CD4-positive, alpha-beta T cell (primary cell): Measurements from ENCODE around the gene ZNF425. TPM values are rescaled to one million over a fixed set of nuclear protein-coding genes. Genes with fewer than 3 reads are reported as not detected.

ENCODE experiments used
- ATAC-seq: fragments of 200-7000 bp; cut with Tn5 transposase; one replicate; pipeline ENCODE4 v1.10.0; 2022; ENCODE audit warnings: mild to moderate bottlenecking; ENCODE audit not compliant: poor library complexity
- CTCF ChIA-PET: fragments of 350-600 bp; sonication (Branson Sonifier 250); formaldehyde crosslinking; loops from one replicate; lab custom pipeline; 2021; ENCODE audit warnings: antibody characterized with exemption, inconsistent platforms; lab: Charles Lee
- POLR2A ChIA-PET: fragments of 350-600 bp; sonication (Branson Sonifier 250); formaldehyde crosslinking; loops from one replicate; lab custom pipeline; 2021; ENCODE audit warnings: antibody characterized with exemption, inconsistent platforms; lab: Charles Lee
- DNase-seq, 14 experiments: peaks; one replicate each; pipeline ENCODE4 v3.0.0-alpha.2; 2013 to 2020; ENCODE audit warnings: mixed read lengths in 2 of 14
- H3K27ac ChIP-seq, 2 donors: one replicate each; pipeline versions ENCODE4 v1.5.1 to v1.7.0; 2013; ENCODE audit warnings: low read length in 2 of 2, low read depth in 1 of 2, mild to moderate bottlenecking in 1 of 2
- H3K27me3 ChIP-seq, 2 experiments: 1 replicate in 1 of 2; 2 replicates in 1 of 2; pipeline versions ENCODE4 v1.6.1 to v1.7.0; 2013; ENCODE audit warnings: low read length in 2 of 2, control low read depth in 1 of 2, mild to moderate bottlenecking in 1 of 2, moderate library complexity in 1 of 2; ENCODE audit not compliant: insufficient read depth in 2 of 2, control insufficient read depth in 1 of 2
- H3K36me3 ChIP-seq: one replicate; pipeline ENCODE4 v1.6.1; 2013; ENCODE audit warnings: low read length, control low read depth; ENCODE audit not compliant: insufficient read depth
- H3K4me1 ChIP-seq: one replicate; pipeline ENCODE4 v1.6.1; 2013; ENCODE audit warnings: low read length, control low read depth; ENCODE audit not compliant: insufficient read depth
- H3K4me3 ChIP-seq: one replicate; pipeline ENCODE4 v1.5.1; 2013; ENCODE audit warnings: mild to moderate bottlenecking, low read length, moderate library complexity
- H3K9me3 ChIP-seq, 2 experiments: 1 replicate in 1 of 2; 2 replicates in 1 of 2; pipeline versions ENCODE4 v1.6.1 to v1.7.0; 2013; ENCODE audit warnings: low read length in 2 of 2, mild to moderate bottlenecking in 2 of 2, control low read depth in 1 of 2, moderate library complexity in 1 of 2; ENCODE audit not compliant: control insufficient read depth in 1 of 2, insufficient read depth in 1 of 2
- H3K27ac Mint-ChIP-seq: one replicate; pipeline ENCODE4 v1.8.0; 2020; ENCODE audit warnings: mixed read lengths
- H3K27me3 Mint-ChIP-seq: one replicate; pipeline ENCODE4 v1.8.0; 2021; ENCODE audit warnings: mixed read lengths
- H3K36me3 Mint-ChIP-seq: one replicate; pipeline ENCODE4 v1.8.0; 2021; ENCODE audit warnings: low read depth, mixed read lengths
- H3K4me1 Mint-ChIP-seq: one replicate; pipeline ENCODE4 v1.8.0; 2021; ENCODE audit warnings: low read depth, mixed read lengths
- H3K4me3 Mint-ChIP-seq: one replicate; pipeline ENCODE4 v1.8.0; 2020; ENCODE audit warnings: mild to moderate bottlenecking, mixed read lengths
- H3K9me3 Mint-ChIP-seq: one replicate; pipeline ENCODE4 v1.8.0; 2020; ENCODE audit warnings: mixed read lengths
- CTCF ChIP-seq: fragments of 200-600 bp; IDR thresholded peaks from one replicate; pipeline ENCODE4 v1.8.0; 2022; ENCODE audit warnings: antibody characterized with exemption, mild to moderate bottlenecking
- intact Hi-C, 2 experiments: fragments of 100-400 bp; cut with DNase I in 1 of 2; cut with micrococcal nuclease in 1 of 2; formaldehyde crosslinking; loops; one replicate each; pipeline versions ENCODE4 v1.15.1 to v1.9.0; 2023 to 2025; cut with DNase I, micrococcal nuclease
- total RNA-seq, 174 experiments: library from RNA in 2 of 174; stranded (reverse) in 2 of 174; gene quantifications; one replicate each; pipeline ENCODE4 v1.2.3 and lab custom pipeline; 2021 to 2026

The ZNF425 gene
- total RNA-seq, 2 experiments from 2014 or later: 0.22 to 0.39 TPM

- H3K27ac ChIP-seq: no peak overlapping the region
- DNase-seq (no peak), ATAC-seq (no peak)
- CTCF ChIA-PET: no interaction called here
- TF ChIP-seq CTCF: no peak
- H3K4me3 ChIP-seq: no peak overlapping the region
- Mint-ChIP-seq H3K27ac (no peak overlapping the region), H3K4me1 (no peaks in the 10 kb centered on the region), H3K27me3 (no peaks in the 10 kb centered on the region), H3K9me3 (no peaks in the 10 kb centered on the region), H3K36me3 (no peaks in the 10 kb centered on the region), H3K4me3 (no peak overlapping the region)
- H3K36me3 ChIP-seq: no peaks in the 10 kb centered on the region
- POLR2A ChIA-PET: no interaction called here
- H3K4me1 ChIP-seq: no peaks in the 10 kb centered on the region
- intact Hi-C loops: no loop called here
- H3K9me3 ChIP-seq: no peaks in the 10 kb centered on the region
- no peaks in the 10 kb centered on the region for H3K27me3 ChIP-seq
Measured at GRCh38 chr7:149053885-149054284, 72.2 kb downstream of the ZNF425 start.

- H3K4me1 ChIP-seq: no peaks in the 10 kb centered on the region
- H3K27ac ChIP-seq: no peak overlapping the region
- no peak overlapping the region for H3K27ac Mint-ChIP-seq
- TF ChIP-seq CTCF: no peak
- H3K4me3 ChIP-seq: no peak overlapping the region
- H3K27me3 ChIP-seq: no peaks in the 10 kb centered on the region
- no peaks in the 10 kb centered on the region for H3K4me1 Mint-ChIP-seq
- intact Hi-C loops: no loop called here
- ChIA-PET CTCF (no interaction called here), POLR2A (no interaction called here)
- no peaks in the 10 kb centered on the region for H3K9me3 ChIP-seq
- H3K27me3 Mint-ChIP-seq: no peaks in the 10 kb centered on the region
- H3K36me3 ChIP-seq: no peaks in the 10 kb centered on the region
- ATAC-seq (no peak), DNase-seq (no peak)
- no peaks in the 10 kb centered on the region for H3K9me3 Mint-ChIP-seq
- H3K4me3 Mint-ChIP-seq: no peak overlapping the region
- no peaks in the 10 kb centered on the region for H3K36me3 Mint-ChIP-seq
Measured at GRCh38 chr7:149053384-149053783, 72.7 kb downstream of the ZNF425 start.

Other genes starting within 250 kb of the ZNF425 start
- gene EZH2, start 242.0 kb downstream of the ZNF425 start, total RNA-seq: 10 to 100 TPM; 16.0 to 17.6 TPM
- gene PDIA4, start 97.8 kb downstream of the ZNF425 start, total RNA-seq: 10 to 100 TPM; 19.5 to 19.9 TPM
- gene ZNF786, start 35.6 kb downstream of the ZNF425 start, total RNA-seq: 1 to 10 TPM; 2.7 to 3.5 TPM
- 10 to 100 TPM; 14.0 to 15.0 TPM for gene ZNF398, start 21.1 kb upstream of the ZNF425 start, total RNA-seq
- 10 to 100 TPM; 13.3 to 15.6 TPM for gene ZNF282, start 69.2 kb upstream of the ZNF425 start, total RNA-seq
- 10 to 100 TPM; 12.1 to 13.2 TPM for gene ZNF212, start 113.3 kb upstream of the ZNF425 start, total RNA-seq
- 10 to 100 TPM; 27.6 to 29.0 TPM for gene ZNF783, start 135.9 kb upstream of the ZNF425 start, total RNA-seq